Measurements from ENCODE around the gene PPARGC1A.

GRCh38 chr4:23874536-23874901, 15.3 kb downstream of the PPARGC1A start:
- TF ChIP-seq CTCF (IDR thresholded peaks at IDR 0.05; ENCODE audit: insufficient read depth, low read depth, low read length): no peak
- no peak for TF ChIP-seq EZH2 (IDR thresholded peaks at IDR 0.05; ENCODE audit: insufficient read depth, low read length)
